HEK293 (cell line): ENCODE data around the gene VIPR2.

Experiments
- CTCF ChIA-PET: fragments of 350-600 bp; formaldehyde crosslinking; extraction: SDS; loops from one replicate; lab custom pipeline; 2021; ENCODE audit warnings: antibody characterized with exemption; lab: Yijun Ruan, JAX
- POLR2A ChIA-PET: fragments of 300-600 bp; formaldehyde crosslinking; extraction: SDS; loops from one replicate; lab custom pipeline; 2020; ENCODE audit warnings: antibody characterized with exemption, inconsistent platforms; lab: Yijun Ruan, JAX
- H3K27ac ChIP-seq: fragments of 200-500 bp; sonication (Bioruptor generic); 2 replicates; pipeline ENCODE4 v1.5.1; 2014; ENCODE audit warnings: low read depth, low read length, control low read depth, inconsistent platforms; ENCODE audit errors: extremely low read depth
- H3K36me3 ChIP-seq, 2 experiments: fragments of 200-500 bp in 1 of 2; sonication (Bioruptor generic) in 1 of 2; 1 replicate in 1 of 2; 2 replicates in 1 of 2; pipeline ENCODE4 v1.5.1; 2014 to 2017; ENCODE audit warnings: inconsistent platforms in 2 of 2, low read length in 2 of 2; ENCODE audit not compliant: control insufficient read depth in 2 of 2, insufficient read depth in 1 of 2
- H3K4me1 ChIP-seq: fragments of 200-500 bp; sonication (Bioruptor generic); 2 replicates; pipeline ENCODE4 v1.5.1; 2014; ENCODE audit warnings: mild to moderate bottlenecking, low read length, inconsistent platforms; ENCODE audit not compliant: control insufficient read depth, insufficient read depth
- H3K4me3 ChIP-seq: 2 replicates; pipeline ENCODE4 v1.5.1; 2011; ENCODE audit warnings: low read depth, mild to moderate bottlenecking, control low read depth, low read length, moderate library complexity
- H3K9me3 ChIP-seq: fragments of 200-500 bp; sonication (Bioruptor generic); 2 replicates; pipeline ENCODE4 v1.5.1; 2014; ENCODE audit warnings: low read depth, low read length, inconsistent platforms; ENCODE audit not compliant: control insufficient read depth, insufficient read depth
- BCL11B ChIP-seq: fragments of 450-650 bp; formaldehyde crosslinking; IDR thresholded peaks from 2 replicates; pipeline ENCODE4 v1.5.1; 2016; ENCODE audit warnings: low read depth, missing biosample characterization, missing genetic modification characterization
- FEZF1 ChIP-seq: fragments of 450-650 bp; formaldehyde crosslinking; IDR thresholded peaks from 2 replicates; pipeline ENCODE4 v1.5.1; 2016; ENCODE audit warnings: missing biosample characterization, missing genetic modification characterization
- GLIS2 ChIP-seq: fragments of 450-650 bp; formaldehyde crosslinking; IDR thresholded peaks from 2 replicates; pipeline ENCODE4 v1.5.1; 2016; ENCODE audit warnings: missing biosample characterization, missing genetic modification characterization
- IKZF3 ChIP-seq: fragments of 450-650 bp; IDR thresholded peaks from 2 replicates; pipeline ENCODE4 v1.5.0; 2018; ENCODE audit warnings: missing biosample characterization, mild to moderate bottlenecking, missing genetic modification characterization, moderate library complexity
- SCRT2 ChIP-seq: fragments of 450-650 bp; formaldehyde crosslinking; IDR thresholded peaks from 2 replicates; pipeline ENCODE4 v1.5.1; 2016; ENCODE audit warnings: missing biosample characterization, missing genetic modification characterization
- ZBTB21 ChIP-seq: fragments of 450-650 bp; formaldehyde crosslinking; IDR thresholded peaks from 2 replicates; pipeline ENCODE4 v1.5.1; 2017; ENCODE audit warnings: missing biosample characterization, missing genetic modification characterization
- ZIC2 ChIP-seq: fragments of 450-650 bp; formaldehyde crosslinking; IDR thresholded peaks from 2 replicates; pipeline ENCODE4 v1.5.1; 2016; ENCODE audit warnings: missing biosample characterization, missing genetic modification characterization
- ZNF132 ChIP-seq: fragments of 450-650 bp; formaldehyde crosslinking; IDR thresholded peaks from 2 replicates; pipeline ENCODE4 v1.5.1; 2017; ENCODE audit warnings: missing biosample characterization, missing genetic modification characterization, borderline replicate concordance
- ZNF146 ChIP-seq: fragments of 450-650 bp; formaldehyde crosslinking; IDR thresholded peaks from 2 replicates; pipeline ENCODE4 v1.5.1; 2016; ENCODE audit warnings: missing biosample characterization, missing genetic modification characterization
- ZNF274 ChIP-seq, 2 experiments: fragments of 200-500 bp in 1 of 2; fragments of 450-650 bp in 1 of 2; sonication (Bioruptor generic) in 1 of 2; formaldehyde crosslinking in 1 of 2; IDR thresholded peaks; 2 replicates each; pipeline versions ENCODE4 v1.5.1 to v1.6.1; 2014 to 2016; ENCODE audit warnings: borderline replicate concordance in 1 of 2, inconsistent platforms in 1 of 2, low read length in 1 of 2, missing biosample characterization in 1 of 2, missing genetic modification characterization in 1 of 2
- ZNF280C ChIP-seq: fragments of 450-650 bp; formaldehyde crosslinking; IDR thresholded peaks from 2 replicates; pipeline ENCODE4 v1.5.1; 2016; ENCODE audit warnings: missing biosample characterization, missing genetic modification characterization
- ZNF362 ChIP-seq: fragments of 450-650 bp; formaldehyde crosslinking; IDR thresholded peaks from 2 replicates; pipeline ENCODE4 v1.5.1; 2016; ENCODE audit warnings: missing biosample characterization, missing genetic modification characterization
- ZNF488 ChIP-seq: fragments of 450-650 bp; formaldehyde crosslinking; IDR thresholded peaks from 2 replicates; pipeline ENCODE4 v1.5.1; 2016; ENCODE audit warnings: missing biosample characterization, missing genetic modification characterization
- ZNF843 ChIP-seq: fragments of 450-650 bp; formaldehyde crosslinking; IDR thresholded peaks from 2 replicates; pipeline ENCODE4 v1.5.1; 2016; ENCODE audit warnings: missing biosample characterization, missing genetic modification characterization
- ZSCAN4 ChIP-seq: fragments of 450-650 bp; formaldehyde crosslinking; IDR thresholded peaks from 2 replicates; pipeline ENCODE4 v1.5.1; 2017; ENCODE audit warnings: missing biosample characterization, missing genetic modification characterization

The VIPR2 gene

GRCh38 chr7:159040146-159040545, 104.5 kb downstream of the VIPR2 start:
- no peaks in the 10 kb centered on the region for H3K4me1 ChIP-seq
- H3K9me3 ChIP-seq: no peaks in the 10 kb centered on the region
- TF ChIP-seq ZNF274 (IDR thresholded peaks at IDR 0.05; ENCODE audit: low read length) (no peak), ZNF274 (tag by site-specific recombination; IDR thresholded peaks at IDR 0.05; ENCODE audit: borderline replicate concordance) (no peak), FEZF1 (no peak), ZIC2 (tag by site-specific recombination) (0 out of 2 replicates have a peak, but pooled peaks have one; percentile 22), ZNF362 (no peak), ZNF132 (no peak), ZNF843 (tag by site-specific recombination) (no peak)
- ChIA-PET POLR2A (no interaction called here), CTCF (interaction anchor here (0.6 kb wide), 2 partner anchors 46 to 359 kb away, joined by 3 read pairs; no protein-coding TSS in a partner anchor)
- H3K36me3 ChIP-seq: no peaks in the 10 kb centered on the region
- no peak overlapping the region for H3K27ac ChIP-seq
- no peak overlapping the region for H3K4me3 ChIP-seq

GRCh38 chr7:159039716-159040115, 105.0 kb downstream of the VIPR2 start:
- Histone ChIP-seq H3K27ac (no peak overlapping the region), H3K4me3 (no peak overlapping the region), H3K36me3 (no peaks in the 10 kb centered on the region), H3K9me3 (no peaks in the 10 kb centered on the region), H3K4me1 (no peaks in the 10 kb centered on the region)
- TF ChIP-seq GLIS2 (tag by site-specific recombination): no peak
- ChIA-PET CTCF (interaction anchor here (0.6 kb wide), 1 partner anchor 46 kb away, joined by 3 read pairs; no protein-coding TSS in a partner anchor), POLR2A (no interaction called here)

- Histone ChIP-seq H3K4me3 (no peak overlapping the region), H3K27ac (no peak overlapping the region), H3K36me3 (no peaks in the 10 kb centered on the region), H3K9me3 (no peaks in the 10 kb centered on the region), H3K4me1 (no peaks in the 10 kb centered on the region)
- CTCF ChIA-PET: no interaction called here
- TF ChIP-seq BCL11B: no peak
- TF ChIP-seq SCRT2 (tag by site-specific recombination): no peak
- no peak for TF ChIP-seq ZSCAN4 (tag by site-specific recombination)
- TF ChIP-seq ZBTB21: no peak
- TF ChIP-seq ZNF146 (tag by site-specific recombination): no peak
- no peak for TF ChIP-seq ZNF488 (tag by site-specific recombination)
- TF ChIP-seq IKZF3: no peak
- no peak for TF ChIP-seq ZNF280C (tag by site-specific recombination)
- POLR2A ChIA-PET: no interaction called here
These were observed 106.6 kb downstream of the VIPR2 start for GRCh38 chr7:159038066-159038465.
